ENCODE measurements around the gene AFMID.

DNA sequence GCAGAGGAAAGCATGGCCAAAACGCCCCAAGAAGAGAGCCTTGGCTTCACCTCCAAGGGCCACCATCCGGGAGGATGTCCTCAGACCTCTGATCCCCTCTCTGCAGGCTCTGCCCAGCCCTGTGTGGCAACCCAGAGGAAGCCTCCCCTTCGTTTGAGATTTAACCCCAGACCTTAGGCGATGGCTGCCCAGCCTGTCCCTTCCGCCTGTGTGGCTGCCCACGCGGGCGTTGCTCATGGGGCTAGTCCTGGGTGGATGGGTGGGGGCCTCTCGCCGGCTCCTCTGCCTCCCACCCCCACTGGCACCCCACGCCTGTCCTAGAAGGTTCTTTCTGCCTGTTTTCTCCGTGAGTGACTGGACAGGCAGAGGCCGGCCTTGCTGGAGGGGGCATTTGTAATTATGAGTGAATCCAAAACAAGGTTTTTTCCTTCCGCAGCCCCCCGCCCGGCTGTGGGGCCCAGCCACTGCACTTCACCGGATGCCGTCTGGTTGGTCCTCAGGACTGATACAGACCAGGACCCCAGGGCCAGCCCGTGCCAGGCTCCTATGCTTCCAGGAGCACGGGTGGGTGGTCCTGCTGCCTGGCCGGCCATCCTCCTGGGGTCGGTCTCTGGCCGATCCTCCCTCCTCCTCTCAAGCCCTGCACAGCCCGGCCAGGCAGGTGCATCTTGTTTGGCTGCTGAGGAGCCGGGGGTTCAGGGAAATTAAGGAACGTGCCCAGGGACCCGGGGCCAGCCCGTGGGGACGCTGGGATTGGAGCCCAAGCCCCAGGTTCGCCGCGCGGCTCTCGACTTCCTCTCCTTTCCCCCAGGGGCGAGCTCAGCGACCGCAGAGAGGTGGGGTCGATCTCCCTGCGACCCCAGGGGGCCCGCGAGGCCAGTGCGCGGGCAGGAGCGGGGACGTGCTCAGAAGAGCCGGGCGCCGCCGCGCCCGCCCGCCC is 44.1 kb downstream of the AFMID start, which contains the start of gene TMEM235:
- no peak for TF ChIP-seq GABPB1 (CRISPR knock-in tag; IDR thresholded peaks at IDR 0.05)
- no peak for TF ChIP-seq RFX1 (IDR thresholded peaks at IDR 0.05)
- no peak for TF ChIP-seq ZNF589 (CRISPR knock-in tag; conservative IDR thresholded peaks at IDR 0.05)
- no peak for TF ChIP-seq NCOA5 (CRISPR knock-in tag; IDR thresholded peaks at IDR 0.05)
- no peak for TF ChIP-seq NFIC (IDR thresholded peaks at IDR 0.05; ENCODE audit: low read length)
- no peak for TF ChIP-seq NFRKB (IDR thresholded peaks at IDR 0.05)
- no peak for TF ChIP-seq TP53 (CRISPR knock-in tag; conservative IDR thresholded peaks at IDR 0.05)
- TF ChIP-seq FOXM1 (CRISPR knock-in tag; IDR thresholded peaks at IDR 0.05), result no peak
- no peak for TF ChIP-seq ARNTL (CRISPR knock-in tag; IDR thresholded peaks at IDR 0.05)
- no peak for TF ChIP-seq SUZ12 (IDR thresholded peaks at IDR 0.05; ENCODE audit: low read depth, low read length)
- TF ChIP-seq, protein P1, sequence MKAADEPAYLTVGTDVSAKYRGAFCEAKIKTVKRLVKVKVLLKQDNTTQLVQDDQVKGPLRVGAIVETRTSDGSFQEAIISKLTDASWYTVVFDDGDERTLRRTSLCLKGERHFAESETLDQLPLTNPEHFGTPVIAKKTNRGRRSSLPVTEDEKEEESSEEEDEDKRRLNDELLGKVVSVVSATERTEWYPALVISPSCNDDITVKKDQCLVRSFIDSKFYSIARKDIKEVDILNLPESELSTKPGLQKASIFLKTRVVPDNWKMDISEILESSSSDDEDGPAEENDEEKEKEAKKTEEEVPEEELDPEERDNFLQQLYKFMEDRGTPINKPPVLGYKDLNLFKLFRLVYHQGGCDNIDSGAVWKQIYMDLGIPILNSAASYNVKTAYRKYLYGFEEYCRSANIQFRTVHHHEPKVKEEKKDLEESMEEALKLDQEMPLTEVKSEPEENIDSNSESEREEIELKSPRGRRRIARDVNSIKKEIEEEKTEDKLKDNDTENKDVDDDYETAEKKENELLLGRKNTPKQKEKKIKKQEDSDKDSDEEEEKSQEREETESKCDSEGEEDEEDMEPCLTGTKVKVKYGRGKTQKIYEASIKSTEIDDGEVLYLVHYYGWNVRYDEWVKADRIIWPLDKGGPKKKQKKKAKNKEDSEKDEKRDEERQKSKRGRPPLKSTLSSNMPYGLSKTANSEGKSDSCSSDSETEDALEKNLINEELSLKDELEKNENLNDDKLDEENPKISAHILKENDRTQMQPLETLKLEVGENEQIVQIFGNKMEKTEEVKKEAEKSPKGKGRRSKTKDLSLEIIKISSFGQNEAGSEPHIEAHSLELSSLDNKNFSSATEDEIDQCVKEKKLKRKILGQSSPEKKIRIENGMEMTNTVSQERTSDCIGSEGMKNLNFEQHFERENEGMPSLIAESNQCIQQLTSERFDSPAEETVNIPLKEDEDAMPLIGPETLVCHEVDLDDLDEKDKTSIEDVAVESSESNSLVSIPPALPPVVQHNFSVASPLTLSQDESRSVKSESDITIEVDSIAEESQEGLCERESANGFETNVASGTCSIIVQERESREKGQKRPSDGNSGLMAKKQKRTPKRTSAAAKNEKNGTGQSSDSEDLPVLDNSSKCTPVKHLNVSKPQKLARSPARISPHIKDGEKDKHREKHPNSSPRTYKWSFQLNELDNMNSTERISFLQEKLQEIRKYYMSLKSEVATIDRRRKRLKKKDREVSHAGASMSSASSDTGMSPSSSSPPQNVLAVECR (CRISPR knock-in tag; IDR thresholded peaks at IDR 0.05; ENCODE audit: borderline replicate concordance), result no peak
- TF ChIP-seq, protein P2, sequence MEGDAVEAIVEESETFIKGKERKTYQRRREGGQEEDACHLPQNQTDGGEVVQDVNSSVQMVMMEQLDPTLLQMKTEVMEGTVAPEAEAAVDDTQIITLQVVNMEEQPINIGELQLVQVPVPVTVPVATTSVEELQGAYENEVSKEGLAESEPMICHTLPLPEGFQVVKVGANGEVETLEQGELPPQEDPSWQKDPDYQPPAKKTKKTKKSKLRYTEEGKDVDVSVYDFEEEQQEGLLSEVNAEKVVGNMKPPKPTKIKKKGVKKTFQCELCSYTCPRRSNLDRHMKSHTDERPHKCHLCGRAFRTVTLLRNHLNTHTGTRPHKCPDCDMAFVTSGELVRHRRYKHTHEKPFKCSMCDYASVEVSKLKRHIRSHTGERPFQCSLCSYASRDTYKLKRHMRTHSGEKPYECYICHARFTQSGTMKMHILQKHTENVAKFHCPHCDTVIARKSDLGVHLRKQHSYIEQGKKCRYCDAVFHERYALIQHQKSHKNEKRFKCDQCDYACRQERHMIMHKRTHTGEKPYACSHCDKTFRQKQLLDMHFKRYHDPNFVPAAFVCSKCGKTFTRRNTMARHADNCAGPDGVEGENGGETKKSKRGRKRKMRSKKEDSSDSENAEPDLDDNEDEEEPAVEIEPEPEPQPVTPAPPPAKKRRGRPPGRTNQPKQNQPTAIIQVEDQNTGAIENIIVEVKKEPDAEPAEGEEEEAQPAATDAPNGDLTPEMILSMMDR (CRISPR knock-in tag; IDR thresholded peaks at IDR 0.05), result no peak
- TF ChIP-seq XBP1 (CRISPR knock-in tag; IDR thresholded peaks at IDR 0.05), result no peak
- TF ChIP-seq, protein P3, sequence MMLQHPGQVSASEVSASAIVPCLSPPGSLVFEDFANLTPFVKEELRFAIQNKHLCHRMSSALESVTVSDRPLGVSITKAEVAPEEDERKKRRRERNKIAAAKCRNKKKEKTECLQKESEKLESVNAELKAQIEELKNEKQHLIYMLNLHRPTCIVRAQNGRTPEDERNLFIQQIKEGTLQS (CRISPR knock-in tag; IDR thresholded peaks at IDR 0.05), result no peak

Data from HepG2 (cell line).